H1 (cell line): ENCODE results near the gene GNAT2. TPM values are rescaled to one million over a fixed set of nuclear protein-coding genes. Genes with fewer than 3 reads are reported as not detected.

Experiments used
- CEBPB ChIP-seq: IDR thresholded peaks from 2 replicates; pipeline ENCODE4 v1.6.1; 2012; ENCODE audit warnings: low read depth, low read length
- polyA plus RNA-seq, 7 experiments: library from polyadenylated mRNA; depleted of rRNA in 3 of 7; stranded (reverse) in 5 of 7; unstranded in 2 of 7; fragments of >200 nt in 5 of 7; fragments of 200-250 nt in 2 of 7; gene quantifications; 1 replicate in 5 of 7; 2 replicates in 1 of 7; 4 replicates in 1 of 7; pipeline versions ENCODE4 v1.2.1 to v1.2.3, GENCODE V29; 2011 to 2013; ENCODE audit warnings: missing spikeins in 2 of 7, mixed read lengths in 2 of 7
- total RNA-seq: library from RNA; stranded (reverse); fragmentation: NEBNext Ultra II Directional; extraction: Animal tissue kit (Norgen Biotek cat#: 25700); gene quantifications from 2 replicates; pipeline ENCODE4 v1.2.1, GENCODE V29; 2021

The GNAT2 gene
- total and polyA plus RNA-seq, 2 of the 8 experiments (the other 6 are each of a cell fraction or from before 2014, with no cell fraction given), result 0.05 TPM; not detected in 1

DNA sequence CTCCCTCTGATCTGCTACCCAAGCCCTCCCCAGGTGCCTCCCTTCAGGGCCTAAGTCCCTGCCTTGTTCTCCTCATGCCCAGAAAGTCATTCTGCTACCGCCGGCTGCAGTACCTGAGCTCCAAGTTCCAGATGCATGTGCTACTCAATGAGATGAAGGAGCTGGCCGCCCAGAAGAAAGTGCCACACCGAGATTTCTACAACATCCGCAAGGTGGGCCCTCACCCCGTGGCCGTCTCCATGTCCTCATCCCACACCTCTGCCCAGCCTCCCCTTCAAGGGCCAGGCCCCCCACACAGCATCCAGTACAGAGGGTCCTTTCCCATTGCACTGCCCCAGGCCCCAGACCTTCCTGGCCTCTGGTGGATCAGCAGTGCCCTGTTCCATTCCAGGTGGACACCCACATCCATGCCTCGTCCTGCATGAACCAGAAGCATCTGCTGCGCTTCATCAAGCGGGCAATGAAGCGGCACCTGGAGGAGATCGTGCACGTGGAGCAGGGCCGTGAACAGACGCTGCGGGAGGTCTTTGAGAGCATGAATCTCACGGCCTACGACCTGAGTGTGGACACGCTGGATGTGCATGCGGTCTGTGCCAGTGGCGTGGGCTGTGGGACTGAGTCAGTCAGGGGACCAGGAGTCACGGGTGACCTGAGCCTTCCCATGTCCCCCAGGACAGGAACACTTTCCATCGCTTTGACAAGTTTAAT, 8.4 kb upstream of the GNAT2 start (continued):
- TF ChIP-seq CEBPB, result no peak
